22Rv1 (cell line): Measurements from ENCODE around the gene MAD1L1.

ENCODE experiments used
- H3K27ac ChIP-seq: fragments of 450-650 bp; 2 replicates; pipeline ENCODE4 v1.5.1; 2017
- CTCF ChIP-seq: fragments of 450-650 bp; IDR thresholded peaks from 2 replicates; pipeline ENCODE4 v1.5.1; 2017; ENCODE audit warnings: mild to moderate bottlenecking
- ZFX ChIP-seq: fragments of 450-650 bp; IDR thresholded peaks from 2 replicates; pipeline ENCODE4 v1.6.1; 2017; ENCODE audit warnings: antibody characterized with exemption, borderline replicate concordance

MAD1L1 gene

GRCh38 chr7:2019711-2020511 lies 212.8 kb downstream of the MAD1L1 start:
- H3K27ac ChIP-seq: no peak overlapping the region
- no peak for TF ChIP-seq CTCF
- no peak for TF ChIP-seq ZFX

- no peak for TF ChIP-seq CTCF
- no peak for TF ChIP-seq ZFX
- no peak overlapping the region for H3K27ac ChIP-seq
Measured at GRCh38 chr7:2019461-2019710, 213.4 kb downstream of the MAD1L1 start.

GRCh38 chr7:2018569-2019460 lies 213.9 kb downstream of the MAD1L1 start:
- TF ChIP-seq ZFX: no peak
- no peak overlapping the region for H3K27ac ChIP-seq

- H3K27ac ChIP-seq: no peak overlapping the region
- no peak for TF ChIP-seq CTCF
- no peak for TF ChIP-seq ZFX
Measured at GRCh38 chr7:2017914-2018568, 214.7 kb downstream of the MAD1L1 start.

- TF ChIP-seq CTCF (no peak), ZFX (no peak)
- H3K27ac ChIP-seq: no peak overlapping the region
Measured at GRCh38 chr7:2017481-2017891, 215.3 kb downstream of the MAD1L1 start.

- no peak overlapping the region for H3K27ac ChIP-seq
- TF ChIP-seq ZFX (no peak), CTCF (no peak)
Measured at GRCh38 chr7:2016761-2017480, 215.8 kb downstream of the MAD1L1 start.

GRCh38 chr7:2016021-2016631 lies 216.6 kb downstream of the MAD1L1 start:
- H3K27ac ChIP-seq: no peak overlapping the region
- TF ChIP-seq CTCF (no peak), ZFX (no peak)
